ENCODE data around the gene IL9.

The IL9 gene

GRCh38 chr5:135871268-135871915, 24.2 kb downstream of the IL9 start:
- no peaks in the 10 kb centered on the region for H3K36me3 ChIP-seq (ENCODE audit: insufficient read depth, low read length)
- H3K9me3 ChIP-seq (ENCODE audit: low read depth, low read length): no peaks in the 10 kb centered on the region
- DNase-seq (ENCODE audit: low read depth, low spot score): no peak
- no peak overlapping the region for H3K4me3 ChIP-seq
- no peak overlapping the region for H3K27ac ChIP-seq
- TF ChIP-seq POLR2AphosphoS5 (IDR thresholded peaks at IDR 0.05; ENCODE audit: borderline replicate concordance, low read depth, low read length) (no peak), EZH2 (IDR thresholded peaks at IDR 0.05) (no peak), FOXP2 (optimal IDR thresholded peaks at IDR 0.05; ENCODE audit: control extremely low read depth, extremely low read length, insufficient read depth) (no peak)
- no peak overlapping the region for H3K9ac ChIP-seq (ENCODE audit: insufficient read length)

- Histone ChIP-seq H3K27ac (no peak overlapping the region), H3K36me3 (ENCODE audit: insufficient read depth, low read length) (no peaks in the 10 kb centered on the region), H3K9ac (ENCODE audit: insufficient read length) (no peak overlapping the region), H3K9me3 (ENCODE audit: low read depth, low read length) (no peaks in the 10 kb centered on the region), H3K4me3 (no peak overlapping the region)
- TF ChIP-seq EZH2 (IDR thresholded peaks at IDR 0.05) (no peak), POLR2AphosphoS5 (IDR thresholded peaks at IDR 0.05; ENCODE audit: borderline replicate concordance, low read depth, low read length) (no peak), FOXP2 (optimal IDR thresholded peaks at IDR 0.05; ENCODE audit: control extremely low read depth, extremely low read length, insufficient read depth) (no peak)
- DNase-seq (ENCODE audit: low read depth, low spot score): no peak
These were observed 25.7 kb downstream of the IL9 start for GRCh38 chr5:135869935-135870334.

GRCh38 chr5:135869276-135869675, 26.4 kb downstream of the IL9 start:
- H3K27ac ChIP-seq: no peak overlapping the region
- H3K9me3 ChIP-seq (ENCODE audit: low read depth, low read length): no peaks in the 10 kb centered on the region
- H3K36me3 ChIP-seq (ENCODE audit: insufficient read depth, low read length): no peaks in the 10 kb centered on the region
- no peak for TF ChIP-seq POLR2AphosphoS5 (IDR thresholded peaks at IDR 0.05; ENCODE audit: borderline replicate concordance, low read depth, low read length)
- TF ChIP-seq FOXP2 (optimal IDR thresholded peaks at IDR 0.05; ENCODE audit: control extremely low read depth, extremely low read length, insufficient read depth): no peak
- no peak for TF ChIP-seq EZH2 (IDR thresholded peaks at IDR 0.05)
- no peak overlapping the region for H3K9ac ChIP-seq (ENCODE audit: insufficient read length)
- no peak overlapping the region for H3K4me3 ChIP-seq
- no peak for DNase-seq (ENCODE audit: low read depth, low spot score)

- Histone ChIP-seq H3K9ac (ENCODE audit: insufficient read length) (no peak overlapping the region), H3K4me3 (no peak overlapping the region), H3K27ac (no peak overlapping the region), H3K36me3 (ENCODE audit: insufficient read depth, low read length) (no peaks in the 10 kb centered on the region), H3K9me3 (ENCODE audit: low read depth, low read length) (no peaks in the 10 kb centered on the region)
- DNase-seq (ENCODE audit: low read depth, low spot score): no peak
- TF ChIP-seq EZH2 (IDR thresholded peaks at IDR 0.05): no peak
- no peak for TF ChIP-seq FOXP2 (optimal IDR thresholded peaks at IDR 0.05; ENCODE audit: control extremely low read depth, extremely low read length, insufficient read depth)
- no peak for TF ChIP-seq POLR2AphosphoS5 (IDR thresholded peaks at IDR 0.05; ENCODE audit: borderline replicate concordance, low read depth, low read length)
These were observed 27.0 kb downstream of the IL9 start for GRCh38 chr5:135868681-135869080.

- no peaks in the 10 kb centered on the region for H3K9me3 ChIP-seq (ENCODE audit: low read depth, low read length)
- TF ChIP-seq POLR2AphosphoS5 (IDR thresholded peaks at IDR 0.05; ENCODE audit: borderline replicate concordance, low read depth, low read length) (no peak), EZH2 (IDR thresholded peaks at IDR 0.05) (no peak), FOXP2 (optimal IDR thresholded peaks at IDR 0.05; ENCODE audit: control extremely low read depth, extremely low read length, insufficient read depth) (no peak)
- no peak overlapping the region for H3K4me3 ChIP-seq
- no peak overlapping the region for H3K27ac ChIP-seq
- H3K36me3 ChIP-seq (ENCODE audit: insufficient read depth, low read length): no peaks in the 10 kb centered on the region
- DNase-seq (ENCODE audit: low read depth, low spot score): no peak
- H3K9ac ChIP-seq (ENCODE audit: insufficient read length): no peak overlapping the region
These were observed 28.0 kb downstream of the IL9 start for GRCh38 chr5:135867599-135867998.

- DNase-seq (ENCODE audit: low read depth, low spot score): no peak
- no peak for TF ChIP-seq EZH2 (IDR thresholded peaks at IDR 0.05)
- no peak for TF ChIP-seq POLR2AphosphoS5 (IDR thresholded peaks at IDR 0.05; ENCODE audit: borderline replicate concordance, low read depth, low read length)
- no peak for TF ChIP-seq FOXP2 (optimal IDR thresholded peaks at IDR 0.05; ENCODE audit: control extremely low read depth, extremely low read length, insufficient read depth)
These were observed 29.6 kb downstream of the IL9 start for GRCh38 chr5:135866016-135866415.

GRCh38 chr5:135864503-135865435, 30.9 kb downstream of the IL9 start:
- H3K9ac ChIP-seq (ENCODE audit: insufficient read length): no peak overlapping the region
- H3K9me3 ChIP-seq (ENCODE audit: low read depth, low read length): no peaks in the 10 kb centered on the region
- TF ChIP-seq POLR2AphosphoS5 (IDR thresholded peaks at IDR 0.05; ENCODE audit: borderline replicate concordance, low read depth, low read length): no peak
- no peak overlapping the region for H3K4me3 ChIP-seq
- no peaks in the 10 kb centered on the region for H3K36me3 ChIP-seq (ENCODE audit: insufficient read depth, low read length)
- no peak overlapping the region for H3K27ac ChIP-seq
- DNase-seq (ENCODE audit: low read depth, low spot score): no peak

More at GRCh38 chr5:135866016-135866415, 29.6 kb downstream of the IL9 start:
- H3K9me3 ChIP-seq (ENCODE audit: low read depth, low read length): no peaks in the 10 kb centered on the region
- H3K36me3 ChIP-seq (ENCODE audit: insufficient read depth, low read length): no peaks in the 10 kb centered on the region
- no peak overlapping the region for H3K27ac ChIP-seq
- H3K4me3 ChIP-seq: no peak overlapping the region
- H3K9ac ChIP-seq (ENCODE audit: insufficient read length): no peak overlapping the region

- H3K27ac ChIP-seq: no peak overlapping the region
- no peak for DNase-seq (ENCODE audit: low read depth, low spot score)
- H3K9ac ChIP-seq (ENCODE audit: insufficient read length): no peak overlapping the region
- H3K4me3 ChIP-seq: no peak overlapping the region
- no peaks in the 10 kb centered on the region for H3K9me3 ChIP-seq (ENCODE audit: low read depth, low read length)
- H3K36me3 ChIP-seq (ENCODE audit: insufficient read depth, low read length): no peaks in the 10 kb centered on the region
- TF ChIP-seq EZH2 (IDR thresholded peaks at IDR 0.05): no peak
- TF ChIP-seq FOXP2 (optimal IDR thresholded peaks at IDR 0.05; ENCODE audit: control extremely low read depth, extremely low read length, insufficient read depth): no peak
- TF ChIP-seq POLR2AphosphoS5 (IDR thresholded peaks at IDR 0.05; ENCODE audit: borderline replicate concordance, low read depth, low read length): no peak
These were observed 32.9 kb downstream of the IL9 start for GRCh38 chr5:135862744-135863143.
